ENCODE measurements around the gene TANC2.

- TF ChIP-seq, protein P1, sequence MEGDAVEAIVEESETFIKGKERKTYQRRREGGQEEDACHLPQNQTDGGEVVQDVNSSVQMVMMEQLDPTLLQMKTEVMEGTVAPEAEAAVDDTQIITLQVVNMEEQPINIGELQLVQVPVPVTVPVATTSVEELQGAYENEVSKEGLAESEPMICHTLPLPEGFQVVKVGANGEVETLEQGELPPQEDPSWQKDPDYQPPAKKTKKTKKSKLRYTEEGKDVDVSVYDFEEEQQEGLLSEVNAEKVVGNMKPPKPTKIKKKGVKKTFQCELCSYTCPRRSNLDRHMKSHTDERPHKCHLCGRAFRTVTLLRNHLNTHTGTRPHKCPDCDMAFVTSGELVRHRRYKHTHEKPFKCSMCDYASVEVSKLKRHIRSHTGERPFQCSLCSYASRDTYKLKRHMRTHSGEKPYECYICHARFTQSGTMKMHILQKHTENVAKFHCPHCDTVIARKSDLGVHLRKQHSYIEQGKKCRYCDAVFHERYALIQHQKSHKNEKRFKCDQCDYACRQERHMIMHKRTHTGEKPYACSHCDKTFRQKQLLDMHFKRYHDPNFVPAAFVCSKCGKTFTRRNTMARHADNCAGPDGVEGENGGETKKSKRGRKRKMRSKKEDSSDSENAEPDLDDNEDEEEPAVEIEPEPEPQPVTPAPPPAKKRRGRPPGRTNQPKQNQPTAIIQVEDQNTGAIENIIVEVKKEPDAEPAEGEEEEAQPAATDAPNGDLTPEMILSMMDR (conservative IDR thresholded peaks at IDR 0.05 in 1 of 2, IDR thresholded peaks at IDR 0.05 in 1 of 2; ENCODE audit: extremely low read depth in 1 of 2, insufficient read depth in 1 of 2, low read depth in 1 of 2, low read length in 2 of 2), result peak; percentile 53 to 72
- TF ChIP-seq EZH2 (IDR thresholded peaks at IDR 0.05; ENCODE audit: borderline replicate concordance, low read length), result no peak
These were observed 29.4 kb downstream of the TANC2 start for GRCh38 chr17:62995377-62995885.

All from mammary epithelial cell (primary cell).